Measurements from ENCODE around the gene SDHC.

GRCh38 chr1:161298116-161298515, 16.1 kb upstream of the SDHC start:
- no peak for TF ChIP-seq CTCF (IDR thresholded peaks at IDR 0.05; ENCODE audit: low read depth, low read length, missing input control)
- no peak for TF ChIP-seq REST (IDR thresholded peaks at IDR 0.05)
- TF ChIP-seq YY1 (IDR thresholded peaks at IDR 0.05) = no peak
- no peak for TF ChIP-seq RAD21 (IDR thresholded peaks at IDR 0.05)
- no peak for TF ChIP-seq EGR1 (IDR thresholded peaks at IDR 0.05; ENCODE audit: low read depth in 2 of 2)
- TF ChIP-seq MAX (IDR thresholded peaks at IDR 0.05) = no peak
- TF ChIP-seq ATF3 (IDR thresholded peaks at IDR 0.05) = no peak
- TF ChIP-seq ZBTB33 (IDR thresholded peaks at IDR 0.05) = no peak
- TF ChIP-seq TAF1 (conservative IDR thresholded peaks at IDR 0.05) = no peak
- no peak for TF ChIP-seq HNF4G (IDR thresholded peaks at IDR 0.05)
- TF ChIP-seq JUND (IDR thresholded peaks at IDR 0.05) = no peak
- no peak for TF ChIP-seq SP1 (IDR thresholded peaks at IDR 0.05)
- no peak for TF ChIP-seq RXRA (IDR thresholded peaks at IDR 0.05)
- TF ChIP-seq GABPA (IDR thresholded peaks at IDR 0.05 in 1 of 2, conservative IDR thresholded peaks at IDR 0.05 in 1 of 2) = no peak

Data from liver (tissue), 3 donors.